ENCODE data around the gene STRA8.
"Not testable (repeated sequence)": the region's sequence is repeated elsewhere in the genome, so short reads cannot be mapped to it uniquely, and the experiment has no call there.

The STRA8 gene

DNA sequence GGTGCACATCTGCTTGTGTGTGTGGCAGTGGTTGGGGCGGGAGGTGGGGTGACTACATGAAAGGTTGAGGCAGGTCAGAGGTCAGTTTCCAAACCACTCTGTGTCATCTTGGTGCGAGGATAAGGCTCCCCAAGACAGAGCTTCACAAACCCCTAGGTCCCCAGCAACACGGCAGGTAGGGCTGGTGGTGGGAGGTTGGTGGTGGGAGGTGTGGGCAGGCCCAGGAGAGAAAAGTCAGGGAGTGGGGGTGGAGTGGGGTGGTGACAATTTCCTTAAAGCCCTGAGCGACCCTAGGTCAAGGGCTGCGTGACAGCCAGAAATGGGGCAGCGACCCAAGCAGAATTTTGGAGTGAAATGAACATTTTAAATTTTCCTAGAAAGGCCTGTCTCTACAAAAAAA lies 1.6 kb upstream of the STRA8 start:
- no peaks in the 10 kb centered on the region for H3K36me3 ChIP-seq
- no peaks in the 10 kb centered on the region for H3K9me3 ChIP-seq
- H3K27ac ChIP-seq: no peak overlapping the region
- no peak overlapping the region for H3K4me3 ChIP-seq (ENCODE audit: low read depth in 1 of 2, low read length in 1 of 2)
- H3K27me3 ChIP-seq: no peaks in the 10 kb centered on the region
- no peaks in the 10 kb centered on the region for H3K4me1 ChIP-seq (ENCODE audit: control insufficient read depth in 1 of 2, insufficient read depth in 1 of 2, low read depth in 1 of 2, low read length in 1 of 2)
- TF ChIP-seq, protein P1, sequence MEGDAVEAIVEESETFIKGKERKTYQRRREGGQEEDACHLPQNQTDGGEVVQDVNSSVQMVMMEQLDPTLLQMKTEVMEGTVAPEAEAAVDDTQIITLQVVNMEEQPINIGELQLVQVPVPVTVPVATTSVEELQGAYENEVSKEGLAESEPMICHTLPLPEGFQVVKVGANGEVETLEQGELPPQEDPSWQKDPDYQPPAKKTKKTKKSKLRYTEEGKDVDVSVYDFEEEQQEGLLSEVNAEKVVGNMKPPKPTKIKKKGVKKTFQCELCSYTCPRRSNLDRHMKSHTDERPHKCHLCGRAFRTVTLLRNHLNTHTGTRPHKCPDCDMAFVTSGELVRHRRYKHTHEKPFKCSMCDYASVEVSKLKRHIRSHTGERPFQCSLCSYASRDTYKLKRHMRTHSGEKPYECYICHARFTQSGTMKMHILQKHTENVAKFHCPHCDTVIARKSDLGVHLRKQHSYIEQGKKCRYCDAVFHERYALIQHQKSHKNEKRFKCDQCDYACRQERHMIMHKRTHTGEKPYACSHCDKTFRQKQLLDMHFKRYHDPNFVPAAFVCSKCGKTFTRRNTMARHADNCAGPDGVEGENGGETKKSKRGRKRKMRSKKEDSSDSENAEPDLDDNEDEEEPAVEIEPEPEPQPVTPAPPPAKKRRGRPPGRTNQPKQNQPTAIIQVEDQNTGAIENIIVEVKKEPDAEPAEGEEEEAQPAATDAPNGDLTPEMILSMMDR (IDR thresholded peaks at IDR 0.05): no peak

DNA sequence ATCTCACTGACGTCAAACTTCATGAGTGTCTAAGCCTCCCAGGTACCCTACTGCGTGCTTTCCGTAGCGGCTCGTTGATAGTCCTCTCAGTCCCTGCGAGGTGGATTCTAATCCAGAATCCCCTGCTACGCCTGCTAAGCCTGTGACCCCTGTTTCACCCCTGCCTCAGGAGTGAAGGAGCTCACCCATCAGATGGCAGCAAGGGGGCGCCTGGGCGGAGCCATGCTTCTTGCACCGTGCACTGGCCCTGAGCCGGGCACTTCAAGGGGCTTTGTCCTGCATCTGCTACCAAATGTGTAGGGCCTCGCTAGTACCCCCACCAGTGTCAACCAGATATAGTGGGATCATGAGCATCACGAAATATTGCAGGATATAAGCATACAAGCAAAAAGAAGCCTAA lies 918 bp upstream of the STRA8 start:
- Histone ChIP-seq H3K27me3 (no peaks in the 10 kb centered on the region), H3K9me3 (no peaks in the 10 kb centered on the region), H3K4me1 (ENCODE audit: control insufficient read depth in 1 of 2, insufficient read depth in 1 of 2, low read depth in 1 of 2, low read length in 1 of 2) (no peaks in the 10 kb centered on the region), H3K27ac (no peak overlapping the region), H3K4me3 (ENCODE audit: low read depth in 1 of 2, low read length in 1 of 2) (no peak overlapping the region), H3K36me3 (no peaks in the 10 kb centered on the region)
- TF ChIP-seq, protein P1 (IDR thresholded peaks at IDR 0.05): no peak

DNA sequence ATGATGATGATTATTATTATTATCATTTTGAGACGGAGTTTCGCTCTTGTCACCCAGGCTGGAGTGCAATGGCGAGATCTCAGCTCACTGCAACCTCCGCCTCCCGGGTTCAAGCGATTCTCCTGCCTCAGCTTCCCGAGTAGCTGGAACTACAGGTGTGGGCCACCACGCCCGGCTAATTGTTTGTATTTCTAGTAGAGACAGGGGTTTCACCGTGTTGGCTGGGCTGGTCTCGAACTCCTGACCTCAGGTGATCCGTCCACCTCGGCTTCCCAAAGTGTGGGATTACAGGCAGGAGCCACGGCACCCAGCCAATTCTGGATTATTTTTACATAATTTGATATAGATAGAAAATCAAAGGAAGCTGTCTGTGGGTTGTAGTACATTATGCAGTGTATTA lies 457 bp downstream of the STRA8 start:
- not testable (repeated sequence) for H3K27me3 ChIP-seq; H3K4me1 ChIP-seq (ENCODE audit: control insufficient read depth in 1 of 2, insufficient read depth in 1 of 2, low read depth in 1 of 2, low read length in 1 of 2); H3K27ac ChIP-seq; H3K9me3 ChIP-seq; H3K4me3 ChIP-seq (ENCODE audit: low read depth in 1 of 2, low read length in 1 of 2); H3K36me3 ChIP-seq

DNA sequence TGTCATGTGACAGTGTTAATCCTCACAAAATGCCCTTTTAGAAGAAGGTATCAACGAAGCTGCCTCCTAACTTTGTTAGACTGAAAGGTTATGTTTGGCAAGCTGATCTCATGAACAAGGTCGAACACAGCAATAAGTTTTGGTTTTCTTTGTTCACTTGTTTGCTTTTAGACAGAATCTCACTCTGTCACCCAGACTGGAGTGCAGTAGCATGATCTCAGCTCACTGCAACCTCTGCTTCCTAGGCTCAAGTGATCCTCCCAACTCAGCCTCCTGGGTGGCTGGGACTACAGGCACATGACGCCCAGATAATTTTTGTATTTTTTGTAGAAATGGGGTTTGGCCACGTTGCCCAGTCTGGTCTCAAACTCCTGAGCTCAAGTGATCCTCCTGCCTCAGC lies 1.1 kb downstream of the STRA8 start:
- H3K27me3 ChIP-seq: no peaks in the 10 kb centered on the region
- TF ChIP-seq, protein P1 (IDR thresholded peaks at IDR 0.05): no peak
- H3K27ac ChIP-seq: no peak overlapping the region
- H3K4me3 ChIP-seq (ENCODE audit: low read depth in 1 of 2, low read length in 1 of 2): no peak overlapping the region
- H3K4me1 ChIP-seq (ENCODE audit: control insufficient read depth in 1 of 2, insufficient read depth in 1 of 2, low read depth in 1 of 2, low read length in 1 of 2): no peaks in the 10 kb centered on the region
- no peaks in the 10 kb centered on the region for H3K36me3 ChIP-seq
- H3K9me3 ChIP-seq: no peaks in the 10 kb centered on the region

DNA sequence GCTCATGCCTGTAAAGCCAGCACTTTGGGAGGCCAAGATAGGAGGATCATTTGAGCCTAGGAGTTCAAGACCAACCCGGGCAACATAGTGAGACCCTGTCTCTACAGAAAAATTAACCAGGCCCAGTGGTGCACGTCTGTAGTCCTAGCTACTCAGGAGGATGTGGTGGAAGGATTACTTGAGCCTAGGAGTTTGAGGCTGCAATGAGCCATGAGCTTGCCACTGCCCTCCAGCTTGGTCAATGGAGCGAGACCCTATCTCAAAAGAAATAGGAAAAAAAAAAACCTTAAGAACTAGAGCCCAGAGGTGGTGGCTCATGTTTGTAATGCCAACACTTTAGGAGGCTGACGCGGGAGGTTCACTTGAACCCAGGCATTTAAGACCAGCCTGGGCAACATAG lies 2.2 kb downstream of the STRA8 start:
- Histone ChIP-seq H3K27ac (no peak overlapping the region), H3K4me3 (ENCODE audit: low read depth in 1 of 2, low read length in 1 of 2) (no peak overlapping the region), H3K36me3 (no peaks in the 10 kb centered on the region), H3K9me3 (no peaks in the 10 kb centered on the region), H3K27me3 (no peaks in the 10 kb centered on the region), H3K4me1 (ENCODE audit: control insufficient read depth in 1 of 2, insufficient read depth in 1 of 2, low read depth in 1 of 2, low read length in 1 of 2) (no peaks in the 10 kb centered on the region)
- TF ChIP-seq, protein P1 (IDR thresholded peaks at IDR 0.05): no peak

DNA sequence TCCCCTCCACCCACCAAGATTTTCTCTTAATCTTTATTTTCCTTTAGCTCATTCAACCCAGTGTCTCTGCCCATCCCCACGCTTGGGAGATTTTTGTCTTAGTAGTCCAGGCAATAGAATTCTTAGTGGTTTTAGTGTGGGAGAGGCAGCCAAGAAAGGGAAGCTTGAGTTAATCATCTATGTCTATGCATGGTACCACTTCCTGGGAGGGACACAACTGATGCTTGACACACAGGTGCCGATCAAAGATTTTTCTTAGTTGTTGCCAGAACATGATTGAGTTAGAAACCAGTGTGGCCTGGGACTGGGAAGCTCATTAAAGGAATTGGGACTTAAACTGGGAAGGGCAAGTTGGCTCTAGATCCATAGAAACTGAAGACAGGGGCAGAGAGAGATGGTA lies 3.1 kb downstream of the STRA8 start:
- H3K36me3 ChIP-seq: no peaks in the 10 kb centered on the region
- H3K27ac ChIP-seq: no peak overlapping the region
- H3K9me3 ChIP-seq: no peaks in the 10 kb centered on the region
- H3K4me3 ChIP-seq (ENCODE audit: low read depth in 1 of 2, low read length in 1 of 2): no peak overlapping the region
- H3K4me1 ChIP-seq (ENCODE audit: control insufficient read depth in 1 of 2, insufficient read depth in 1 of 2, low read depth in 1 of 2, low read length in 1 of 2): no peaks in the 10 kb centered on the region
- no peaks in the 10 kb centered on the region for H3K27me3 ChIP-seq
- TF ChIP-seq, protein P1 (IDR thresholded peaks at IDR 0.05): no peak
